Chondrocyte (in vitro differentiated cells): ENCODE measurements around the gene RBM19. TPM values are rescaled to one million over a fixed set of nuclear protein-coding genes. Genes with fewer than 3 reads are reported as not detected.

Source experiments
- DNase-seq: peaks from one replicate; pipeline ENCODE4 v3.0.0; 2021; ENCODE audit warnings: mixed read lengths, low spot score
- H3K27ac Mint-ChIP-seq: one replicate; pipeline ENCODE4 v1.8.0; 2021; ENCODE audit warnings: mild to moderate bottlenecking, moderate library complexity, mixed read lengths; ENCODE audit not compliant: unreplicated experiment
- H3K27me3 Mint-ChIP-seq: 2 replicates; pipeline ENCODE4 v1.8.0; 2021; ENCODE audit warnings: low read depth, mixed read lengths
- H3K36me3 Mint-ChIP-seq: 2 replicates; pipeline ENCODE4 v1.8.0; 2021; ENCODE audit warnings: low read depth, mixed read lengths
- H3K4me1 Mint-ChIP-seq: 2 replicates; pipeline ENCODE4 v1.8.0; 2021; ENCODE audit warnings: low read depth, mild to moderate bottlenecking, mixed read lengths
- H3K4me3 Mint-ChIP-seq: one replicate; pipeline ENCODE4 v1.8.0; 2021; ENCODE audit warnings: mild to moderate bottlenecking, moderate library complexity, mixed read lengths; ENCODE audit not compliant: unreplicated experiment
- H3K9me3 Mint-ChIP-seq: 2 replicates; pipeline ENCODE4 v1.8.0; 2021; ENCODE audit warnings: low read depth, mixed read lengths
- total RNA-seq: library from RNA; stranded (reverse); gene quantifications from 3 replicates; pipeline ENCODE4 v1.2.1, GENCODE V29; 2021
- TF ChIP-seq, protein P1 (sequence below): fragments of 200-600 bp; sonication (generic); IDR thresholded peaks from 2 replicates; pipeline ENCODE4 v1.5.0; 2021; ENCODE audit warnings: antibody characterized with exemption, mild to moderate bottlenecking, moderate library complexity

RBM19 gene
- total RNA-seq, 1 donor from 2014 or later: 16.2 TPM

DNA sequence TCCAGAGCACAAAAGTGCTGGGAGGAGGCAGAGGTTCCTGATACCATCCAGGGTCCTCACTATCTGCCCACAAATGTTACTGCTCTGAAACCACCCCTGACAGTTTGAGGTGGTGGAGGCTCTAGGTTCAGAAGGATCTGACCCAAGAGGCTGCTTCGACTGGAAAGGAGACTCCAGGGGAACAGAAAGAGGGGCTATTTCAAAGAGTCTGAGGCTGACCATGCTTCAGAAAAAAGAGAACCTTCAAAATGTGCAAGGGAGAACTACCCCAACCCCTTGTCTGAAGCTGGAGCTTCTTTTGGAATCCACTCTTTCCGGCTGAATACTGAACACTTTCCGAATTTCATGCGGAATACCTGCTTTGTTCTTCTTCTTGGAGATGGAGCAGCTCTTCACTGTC lies 41.8 kb downstream of the RBM19 start:
- no peaks in the 10 kb centered on the region for H3K4me1 Mint-ChIP-seq
- TF ChIP-seq, protein P1, sequence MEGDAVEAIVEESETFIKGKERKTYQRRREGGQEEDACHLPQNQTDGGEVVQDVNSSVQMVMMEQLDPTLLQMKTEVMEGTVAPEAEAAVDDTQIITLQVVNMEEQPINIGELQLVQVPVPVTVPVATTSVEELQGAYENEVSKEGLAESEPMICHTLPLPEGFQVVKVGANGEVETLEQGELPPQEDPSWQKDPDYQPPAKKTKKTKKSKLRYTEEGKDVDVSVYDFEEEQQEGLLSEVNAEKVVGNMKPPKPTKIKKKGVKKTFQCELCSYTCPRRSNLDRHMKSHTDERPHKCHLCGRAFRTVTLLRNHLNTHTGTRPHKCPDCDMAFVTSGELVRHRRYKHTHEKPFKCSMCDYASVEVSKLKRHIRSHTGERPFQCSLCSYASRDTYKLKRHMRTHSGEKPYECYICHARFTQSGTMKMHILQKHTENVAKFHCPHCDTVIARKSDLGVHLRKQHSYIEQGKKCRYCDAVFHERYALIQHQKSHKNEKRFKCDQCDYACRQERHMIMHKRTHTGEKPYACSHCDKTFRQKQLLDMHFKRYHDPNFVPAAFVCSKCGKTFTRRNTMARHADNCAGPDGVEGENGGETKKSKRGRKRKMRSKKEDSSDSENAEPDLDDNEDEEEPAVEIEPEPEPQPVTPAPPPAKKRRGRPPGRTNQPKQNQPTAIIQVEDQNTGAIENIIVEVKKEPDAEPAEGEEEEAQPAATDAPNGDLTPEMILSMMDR: no peak
- no peak overlapping the region for H3K27ac Mint-ChIP-seq
- no peak for DNase-seq
- H3K27me3 Mint-ChIP-seq: no peaks in the 10 kb centered on the region
- H3K36me3 Mint-ChIP-seq: peaks cover 26% of the 10 kb centered on the region
- no peak overlapping the region for H3K4me3 Mint-ChIP-seq
- H3K9me3 Mint-ChIP-seq: no peaks in the 10 kb centered on the region

DNA sequence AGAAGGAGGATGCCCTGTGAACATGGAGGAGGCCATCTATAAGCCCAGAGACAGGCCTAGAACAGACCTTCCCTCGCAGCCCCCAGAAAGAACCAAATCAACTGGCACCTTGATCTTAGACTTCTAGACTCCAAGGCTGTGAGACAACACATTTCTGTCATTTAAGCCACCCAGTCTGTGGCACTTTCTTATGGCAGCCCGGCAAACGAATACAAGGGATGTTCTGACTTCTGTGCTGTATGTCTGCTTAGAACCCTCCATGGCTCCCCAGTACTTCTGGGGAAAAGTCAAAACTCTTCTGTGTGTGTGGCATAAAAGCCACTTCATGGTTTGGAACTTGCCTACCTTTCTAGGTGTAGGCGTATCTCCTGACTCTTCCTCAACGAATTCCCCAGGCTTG lies 42.9 kb downstream of the RBM19 start:
- no peak for DNase-seq
- H3K27ac Mint-ChIP-seq: no peak overlapping the region
- H3K27me3 Mint-ChIP-seq: no peaks in the 10 kb centered on the region
- peaks cover 23% of the 10 kb centered on the region for H3K36me3 Mint-ChIP-seq
- TF ChIP-seq, protein P1: no peak
- no peak overlapping the region for H3K4me3 Mint-ChIP-seq
- no peaks in the 10 kb centered on the region for H3K9me3 Mint-ChIP-seq
- H3K4me1 Mint-ChIP-seq: no peaks in the 10 kb centered on the region

DNA sequence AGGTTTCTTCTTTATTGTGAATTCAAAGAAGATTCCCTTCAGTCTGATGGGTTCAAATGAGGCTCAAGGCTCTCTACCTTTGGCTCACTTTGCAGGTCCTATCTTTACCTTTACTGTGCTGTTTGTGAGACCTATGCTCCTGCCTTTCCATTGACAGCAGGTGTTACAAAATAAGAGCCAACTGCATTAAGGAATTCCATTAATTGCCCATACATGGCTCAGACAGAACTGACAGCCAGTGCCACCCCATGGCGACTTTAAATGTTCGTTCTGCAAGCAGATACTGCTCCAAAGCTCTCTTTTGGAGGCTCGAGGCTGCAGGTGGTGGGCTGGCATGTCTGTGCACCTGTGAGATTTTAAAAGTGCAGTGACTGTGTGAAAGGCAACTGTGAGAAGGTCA lies 44.7 kb downstream of the RBM19 start:
- Mint-ChIP-seq H3K27ac (no peak overlapping the region), H3K27me3 (no peaks in the 10 kb centered on the region), H3K4me3 (no peak overlapping the region), H3K4me1 (no peaks in the 10 kb centered on the region), H3K9me3 (no peaks in the 10 kb centered on the region), H3K36me3 (peaks cover 18% of the 10 kb centered on the region)
- TF ChIP-seq, protein P1: no peak
- DNase-seq: no peak

DNA sequence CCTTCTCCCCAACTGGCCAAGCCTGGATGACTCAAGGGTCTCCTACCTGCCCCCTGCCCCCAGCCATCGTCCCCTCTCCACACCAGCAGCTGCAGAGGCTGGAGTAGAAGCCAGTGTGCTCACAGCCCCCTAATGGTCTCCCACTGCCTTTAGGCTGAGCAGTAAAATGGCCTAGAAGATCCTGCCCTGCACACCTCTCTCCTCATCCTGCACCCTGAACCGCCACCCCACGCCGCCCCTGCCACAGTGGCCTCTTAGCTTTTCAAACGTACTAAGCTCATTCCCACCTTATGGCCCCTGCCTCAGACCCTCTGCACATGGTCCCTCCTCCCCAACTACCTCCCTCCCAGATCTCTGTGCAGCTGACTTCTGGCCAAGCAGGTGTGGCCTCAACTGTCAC lies 46.3 kb downstream of the RBM19 start:
- no peak for DNase-seq
- Mint-ChIP-seq H3K36me3 (peaks cover 15% of the 10 kb centered on the region), H3K4me3 (no peak overlapping the region), H3K27ac (no peak overlapping the region), H3K9me3 (no peaks in the 10 kb centered on the region), H3K4me1 (no peaks in the 10 kb centered on the region), H3K27me3 (no peaks in the 10 kb centered on the region)
- TF ChIP-seq, protein P1: no peak

DNA sequence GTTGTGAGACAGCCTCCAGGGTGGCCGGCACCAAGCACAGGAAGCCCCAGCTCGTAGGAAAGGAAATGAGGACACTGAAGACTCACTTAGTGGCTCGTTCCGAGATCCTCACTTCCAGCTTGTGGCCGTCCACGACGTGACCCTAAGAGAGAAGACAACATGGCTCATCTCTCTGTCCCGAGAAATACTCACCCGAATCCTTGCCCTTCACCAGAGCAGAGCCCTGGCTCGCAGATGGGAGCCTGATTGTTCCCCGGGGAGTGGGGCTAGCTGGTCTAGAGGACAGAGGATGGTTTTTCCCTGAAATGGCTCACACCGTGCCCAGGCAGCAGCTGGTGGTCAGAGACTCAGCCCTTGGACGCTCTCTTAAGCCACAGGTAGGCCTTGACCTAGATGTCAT lies 47.8 kb downstream of the RBM19 start:
- Mint-ChIP-seq H3K9me3 (no peaks in the 10 kb centered on the region), H3K27me3 (no peaks in the 10 kb centered on the region), H3K27ac (no peak overlapping the region), H3K4me3 (no peak overlapping the region), H3K36me3 (peaks cover 10% of the 10 kb centered on the region), H3K4me1 (no peaks in the 10 kb centered on the region)
- peak; percentile 71 for DNase-seq
- TF ChIP-seq, protein P1: no peak
